Kidney (tissue), 14 donors: Measurements from ENCODE around the gene GTF2F2. TPM values are rescaled to one million over a fixed set of nuclear protein-coding genes. Genes with fewer than 3 reads are reported as not detected.
A peak's percentile ranks its signal among the peaks of the same experiment; 100 is the strongest.

Experiments
- DNase-seq, 5 donors: peaks; one replicate each; pipeline ENCODE4 v3.0.0-alpha.2; 2013 to 2020
- FAIRE-seq: peaks from 2 replicates; lab custom pipeline; 2012; peaks lifted over from hg19 to GRCh38; lab: Jason Lieb, UNC
- H3K27ac ChIP-seq, 2 donors: one replicate each; pipeline ENCODE4 v1.7.0; 2013; ENCODE audit warnings: low read depth in 2 of 2, low read length in 2 of 2, inconsistent platforms in 1 of 2
- H3K27me3 ChIP-seq: one replicate; pipeline ENCODE4 v1.7.1; 2013; ENCODE audit warnings: low read length, inconsistent platforms; ENCODE audit not compliant: control insufficient read depth, insufficient read depth
- H3K36me3 ChIP-seq, 3 donors: one replicate each; pipeline versions ENCODE4 v1.7.0 to v1.7.1; 2013; ENCODE audit warnings: low read length in 3 of 3, control low read depth in 1 of 3, inconsistent platforms in 1 of 3; ENCODE audit not compliant: insufficient read depth in 3 of 3, control insufficient read depth in 2 of 3
- H3K4me1 ChIP-seq, 3 donors: one replicate each; pipeline versions ENCODE4 v1.7.0 to v1.7.1; 2013; ENCODE audit warnings: low read length in 3 of 3, inconsistent platforms in 1 of 3, low read depth in 1 of 3; ENCODE audit not compliant: control insufficient read depth in 2 of 3, insufficient read depth in 2 of 3
- H3K4me3 ChIP-seq, 3 donors: one replicate each; pipeline versions ENCODE4 v1.7.0 to v1.8.1; 2013; ENCODE audit warnings: low read length in 3 of 3, control low read depth in 1 of 3, inconsistent platforms in 1 of 3
- H3K9ac ChIP-seq, 3 donors: one replicate each; pipeline versions ENCODE4 v1.7.0 to v1.7.1; 2013; ENCODE audit warnings: low read length in 3 of 3, control low read depth in 1 of 3, inconsistent platforms in 1 of 3
- H3K9me3 ChIP-seq, 3 donors: one replicate each; pipeline versions ENCODE4 v1.7.0 to v1.7.1; 2013; ENCODE audit warnings: low read length in 3 of 3, control low read depth in 1 of 3, inconsistent platforms in 1 of 3; ENCODE audit not compliant: control insufficient read depth in 2 of 3, insufficient read depth in 1 of 3
- CTCF ChIP-seq: IDR thresholded peaks from 3 replicates; pipeline ENCODE4 v1.5.1; 2012; ENCODE audit warnings: mild to moderate bottlenecking, moderate library complexity, borderline replicate concordance; ENCODE audit not compliant: insufficient read depth; ENCODE audit errors: extremely low read depth
- intact Hi-C: fragments of 100-400 bp; cut with DNase I; formaldehyde crosslinking; loops from one replicate; pipeline ENCODE4 v1.11.1; 2022
- polyA plus RNA-seq: library from polyadenylated mRNA; stranded (reverse); fragments of 350-450 nt; fragmentation: Illumina TruSeq; extraction: RNeasy Lipid Tissue Mini Kit (QIAGEN cat#74804); gene quantifications from one replicate; pipeline ENCODE4 v1.2.3, GENCODE V29; 2014; ENCODE audit warnings: low read depth, low replicate concordance; ENCODE audit not compliant: insufficient read depth
- total RNA-seq: library from RNA; stranded (reverse); fragmentation: NEBNext Ultra II Directional; extraction: Animal tissue kit (Norgen Biotek cat#: 25700); gene quantifications from one replicate; pipeline ENCODE4 v1.2.1, GENCODE V29; 2021
- donor health status: control.
- donor health status: control.
- donor health status: control.
- donor health status: control.
- donor health status: control.
- donor health status: DM: yes; HTN: yes; CAD: no.
- donor health status: Normal renal cell carcinoma (clear cell type).

Gene GTF2F2
- total and polyA plus RNA-seq, 2 donors from 2014 or later, result 16.6 to 17.3 TPM

DNA sequence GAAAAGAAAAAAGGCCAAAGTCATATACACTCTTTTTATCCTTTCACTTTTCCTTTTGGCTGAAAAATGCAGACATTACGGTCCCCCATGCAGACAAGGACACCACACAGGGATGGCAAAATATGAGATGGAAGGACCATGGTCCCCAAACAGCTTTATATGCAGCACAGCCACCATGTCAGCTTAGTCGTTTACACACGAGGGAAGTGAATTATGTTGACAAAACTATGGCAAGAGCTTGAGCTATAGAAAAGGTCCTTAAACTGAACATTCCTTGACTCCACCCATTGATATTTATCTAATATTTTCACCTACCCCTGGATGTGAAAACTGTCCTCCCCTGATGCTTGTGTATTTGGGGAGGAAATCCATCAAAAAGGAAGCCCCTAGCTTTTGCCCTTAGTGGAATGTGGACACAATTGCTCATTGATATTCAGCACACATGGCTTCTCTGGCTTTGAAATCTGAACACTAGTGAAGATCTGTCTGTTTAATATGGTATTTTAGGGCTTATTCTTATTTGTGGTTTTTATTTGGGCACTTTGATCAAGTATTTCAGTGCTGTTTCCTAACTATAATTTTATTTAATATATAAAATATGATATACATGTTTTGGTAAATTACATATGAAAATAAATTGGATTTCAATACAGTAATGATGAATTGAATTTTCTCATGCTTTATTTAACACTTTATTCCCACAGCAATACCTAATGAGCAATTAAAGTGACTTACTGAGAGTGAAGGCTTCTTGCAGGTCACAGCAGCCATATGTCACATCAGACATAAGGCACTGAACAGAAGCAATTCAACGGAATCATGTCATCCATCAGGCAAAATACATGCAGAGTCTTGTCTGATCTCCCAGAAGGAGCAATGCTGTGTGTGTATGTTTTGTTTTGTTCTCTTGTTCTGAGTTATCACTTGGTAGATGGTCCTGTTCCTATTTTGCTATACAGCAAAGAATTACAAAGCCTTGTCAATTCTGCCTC is 6.8 kb upstream of the GTF2F2 start:
- DNase-seq (no peak), FAIRE-seq (no peak)
- H3K4me3 ChIP-seq, result no peak overlapping the region
- H3K9me3 ChIP-seq, result no peaks in the 10 kb centered on the region
- H3K27ac ChIP-seq, result no peak overlapping the region
- no peak overlapping the region for H3K9ac ChIP-seq
- no peak for TF ChIP-seq CTCF
- no peaks in the 10 kb centered on the region for H3K4me1 ChIP-seq
- intact Hi-C loops, result no loop called here
- H3K27me3 ChIP-seq, result no peaks in the 10 kb centered on the region
- H3K36me3 ChIP-seq, result no peaks in the 10 kb centered on the region

DNA sequence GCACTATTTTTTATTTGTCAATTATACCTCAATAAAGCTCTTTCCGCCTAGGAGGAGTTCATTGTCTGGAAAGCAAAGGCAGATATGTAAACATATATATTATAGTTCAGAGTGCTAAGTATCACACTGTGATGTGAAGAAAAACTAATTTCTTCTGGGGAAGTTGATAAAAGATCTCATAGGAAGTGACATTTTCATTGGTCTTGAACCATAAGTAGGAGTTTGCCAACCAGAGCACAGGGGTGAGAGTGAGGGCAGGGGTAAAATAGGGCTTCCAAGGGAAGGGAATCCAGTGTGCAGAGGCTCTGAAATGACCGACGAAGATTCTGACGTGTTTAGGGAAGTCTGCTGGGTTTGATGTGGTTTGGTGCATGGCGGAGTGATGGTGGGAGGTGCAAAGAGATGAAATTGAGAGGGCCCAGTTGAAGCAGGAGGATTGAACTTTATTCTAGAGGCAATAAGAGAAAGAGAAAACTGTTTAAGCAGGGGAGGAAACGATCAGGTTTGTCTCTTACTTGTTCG is 780 bp upstream of the GTF2F2 start:
- DNase-seq, result peak in 3 of 5 donors; percentile 17 to 64 (median 46)

DNA sequence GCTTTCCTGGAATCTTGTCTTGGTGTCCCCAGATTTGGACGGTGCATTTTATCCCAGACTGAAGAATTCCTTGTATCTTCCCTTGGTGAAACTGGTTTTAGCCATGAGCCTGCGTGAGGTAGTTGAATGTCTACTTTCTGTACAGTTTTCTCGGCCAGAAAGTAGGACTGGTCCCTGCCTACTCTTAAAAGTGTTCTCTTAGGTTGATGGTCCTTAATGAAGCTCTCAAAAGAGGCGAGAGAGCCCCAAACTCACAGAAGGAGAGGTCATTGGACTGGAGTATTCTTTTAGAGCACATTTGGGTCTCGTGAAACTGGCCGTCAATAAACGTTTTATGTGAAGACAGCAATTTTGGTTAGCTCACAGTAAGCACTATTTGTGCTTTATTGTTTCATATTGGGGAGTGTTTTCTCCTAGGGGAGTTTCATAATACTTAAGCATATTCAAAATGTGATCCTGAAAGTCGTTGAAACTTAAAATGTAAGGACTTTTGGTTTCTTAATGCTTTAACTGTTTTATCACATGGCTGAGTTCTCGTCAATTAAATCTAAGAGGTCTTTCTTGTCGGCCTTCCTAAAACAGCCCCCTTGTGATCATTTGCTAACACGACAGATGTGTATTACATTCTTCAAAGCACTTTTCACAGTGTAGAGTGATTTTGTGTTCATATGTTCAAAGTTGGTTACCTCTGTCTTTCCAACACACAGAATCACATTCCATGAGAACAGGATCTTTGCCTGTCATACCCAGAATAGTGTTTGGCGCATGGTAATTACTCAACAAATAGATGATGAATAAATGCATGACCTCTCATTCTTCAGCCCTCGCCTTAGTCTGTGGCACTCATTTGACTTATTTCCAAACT is 889 bp downstream of the GTF2F2 start:
- no peak for TF ChIP-seq CTCF
- DNase-seq (peak in 2 of 5 donors; percentile 45 to 55), FAIRE-seq (no peak)
- H3K9ac ChIP-seq, result peak overlapping the region; percentile 7 to 96 (median 89)
- no peaks in the 10 kb centered on the region for H3K36me3 ChIP-seq
- peak overlapping the region in 1 of 2 donors; percentile 64 for H3K27ac ChIP-seq
- no peaks in the 10 kb centered on the region for H3K9me3 ChIP-seq
- H3K27me3 ChIP-seq, result no peaks in the 10 kb centered on the region
- peaks cover 3 to 7% (median 7%) of the 10 kb centered on the region in 3 donors for H3K4me1 ChIP-seq
- intact Hi-C loops, result no loop called here
- peak overlapping the region; percentile 90 to 99 (median 95) for H3K4me3 ChIP-seq

More for the DNA sequence above, 780 bp upstream of the GTF2F2 start:
- Histone ChIP-seq H3K27me3 (no peaks in the 10 kb centered on the region), H3K27ac (peak overlapping the region in 1 of 2 donors; percentile 59), H3K9me3 (no peaks in the 10 kb centered on the region), H3K36me3 (no peaks in the 10 kb centered on the region), H3K4me3 (peak overlapping the region; percentile 90 to 99 (median 95)), H3K4me1 (peaks cover 3 to 7% (median 7%) of the 10 kb centered on the region in 3 donors), H3K9ac (peak overlapping the region; percentile 79 to 96 (median 89))
- no peak for FAIRE-seq
- TF ChIP-seq CTCF, result no peak
- intact Hi-C loops, result no loop called here
